Stimulated activated CD4-positive, alpha-beta T cell treated with anti-CD3 and anti-CD28 coated beads, Interleukin-15, amount 100 ng/mL, for 48 hours (primary cell): ENCODE data around the gene ACE.

Experiments used
- DNase-seq, 2 donors: peaks; one replicate each; pipeline ENCODE4 v3.0.0-alpha.2; 2020; ENCODE audit warnings: low read depth in 2 of 2

The ACE gene

GRCh38 chr17:63491413-63491812, 14.6 kb downstream of the ACE start:
- no peak for DNase-seq

- no peak for DNase-seq
These were observed 15.2 kb downstream of the ACE start for GRCh38 chr17:63491977-63492618.

- no peak for DNase-seq
These were observed 16.1 kb downstream of the ACE start for GRCh38 chr17:63492940-63493339.

GRCh38 chr17:63493411-63493810, 16.6 kb downstream of the ACE start:
- DNase-seq, result no peak

- DNase-seq, result no peak
These were observed 17.6 kb downstream of the ACE start for GRCh38 chr17:63494300-63494928.

- DNase-seq, result no peak
These were observed 18.6 kb downstream of the ACE start for GRCh38 chr17:63495491-63495890.

GRCh38 chr17:63496177-63496576, 19.3 kb downstream of the ACE start:
- no peak for DNase-seq

GRCh38 chr17:63496663-63497400, 20.0 kb downstream of the ACE start:
- DNase-seq, result no peak

GRCh38 chr17:63497708-63498483, 21.0 kb downstream of the ACE start:
- DNase-seq, result no peak

GRCh38 chr17:63498626-63499195, 21.9 kb downstream of the ACE start:
- DNase-seq, result no peak

- DNase-seq, result no peak
These were observed 23.9 kb downstream of the ACE start for GRCh38 chr17:63500543-63501390.

GRCh38 chr17:63503341-63503705, 26.5 kb downstream of the ACE start:
- DNase-seq, result no peak

GRCh38 chr17:63504261-63504660, 27.4 kb downstream of the ACE start:
- DNase-seq, result no peak

- no peak for DNase-seq
These were observed 28.5 kb downstream of the ACE start for GRCh38 chr17:63505341-63505740.

GRCh38 chr17:63506627-63507026, 29.8 kb downstream of the ACE start:
- no peak for DNase-seq

GRCh38 chr17:63511331-63511730, 34.5 kb downstream of the ACE start:
- no peak for DNase-seq

GRCh38 chr17:63512388-63512787, 35.5 kb downstream of the ACE start:
- DNase-seq, result no peak

GRCh38 chr17:63512896-63513644, 36.2 kb downstream of the ACE start:
- DNase-seq, result no peak

- DNase-seq, result no peak
These were observed 37.6 kb downstream of the ACE start for GRCh38 chr17:63514477-63514876.

- no peak for DNase-seq
These were observed 38.1 kb downstream of the ACE start for GRCh38 chr17:63514974-63515373.
